DMS153 (cell line): ENCODE data around the gene TFEB.

Experiments used
- DNase-seq: peaks from one replicate; lab custom pipeline; 2025; lab: John Stamatoyannopoulos, UW

Gene TFEB

DNA sequence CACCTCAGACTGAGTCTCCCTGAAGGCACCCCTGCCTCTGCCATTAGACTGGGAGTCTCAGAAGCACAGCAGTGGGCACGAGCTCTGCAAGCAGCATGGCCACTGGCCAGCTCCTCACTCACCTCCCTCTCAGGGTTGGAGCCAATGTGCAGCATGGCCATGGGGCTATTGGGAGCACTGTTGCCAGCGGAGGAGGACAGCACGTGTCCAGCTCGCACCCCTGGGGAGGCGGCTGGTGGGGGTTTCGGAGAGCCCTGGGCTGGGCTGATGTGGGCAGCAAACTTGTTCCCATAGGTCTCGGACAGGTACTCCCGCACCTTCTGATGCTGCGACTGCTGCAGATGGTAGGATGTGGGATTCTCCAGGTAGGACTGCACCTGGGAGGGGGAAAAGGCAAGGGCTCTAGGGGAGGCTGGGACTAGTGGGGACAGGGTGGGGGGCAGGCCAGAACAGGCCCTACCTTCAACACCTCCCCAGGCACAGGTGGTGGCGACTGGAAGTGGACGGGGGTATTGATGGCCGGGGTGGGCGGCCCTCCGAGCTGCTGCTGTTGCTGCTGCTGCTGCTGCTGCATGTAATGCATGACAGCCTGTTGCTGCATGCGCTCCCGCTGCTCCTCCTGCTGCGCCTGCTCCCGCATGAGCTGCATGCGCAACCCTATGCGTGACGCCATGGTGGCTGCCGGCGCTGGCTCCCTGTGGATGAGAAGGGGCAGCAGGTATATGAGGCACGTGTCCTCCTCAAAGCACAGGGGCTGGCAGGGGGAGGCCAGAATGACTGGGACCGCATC lies 44.7 kb downstream of the TFEB start:
- DNase-seq, result no peak

DNA sequence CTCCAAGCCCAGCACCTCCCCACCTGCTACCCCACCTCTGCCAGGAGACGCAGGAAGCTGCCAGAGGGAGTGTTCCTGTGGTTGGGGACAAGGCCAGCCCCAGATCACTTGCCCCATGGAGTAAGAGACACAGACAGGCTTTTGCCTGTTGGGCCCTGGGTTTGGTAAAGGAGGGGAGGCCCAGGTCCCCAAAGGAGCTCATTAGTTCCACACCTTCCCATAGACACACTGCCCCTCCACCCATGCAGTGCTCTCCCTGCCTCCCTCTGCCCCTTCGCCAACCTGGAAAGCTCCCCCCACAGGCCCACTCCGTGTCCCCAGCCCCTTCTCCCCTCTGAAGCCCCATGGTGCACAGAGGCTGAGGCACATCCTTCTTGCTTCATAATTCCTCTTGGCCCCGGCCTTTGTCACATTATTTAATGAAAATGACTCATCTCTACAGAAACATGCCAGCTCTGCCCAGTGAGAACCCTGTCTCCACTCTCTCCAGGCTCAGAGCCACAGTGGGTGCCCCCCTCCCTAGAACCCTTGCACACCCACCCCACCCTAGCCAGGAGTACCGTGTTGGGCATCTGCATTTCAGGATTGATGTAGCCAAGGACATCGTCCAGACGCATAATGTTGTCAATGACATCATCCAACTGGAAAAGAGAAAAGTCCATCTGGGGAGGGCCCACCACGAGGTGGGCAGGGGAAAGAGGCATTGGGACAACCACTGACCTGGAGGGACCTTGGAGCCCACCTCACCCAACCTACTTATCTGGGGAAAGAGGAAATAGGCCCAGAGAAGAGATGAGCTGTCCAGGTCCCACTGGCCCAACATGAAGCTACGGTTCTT lies 46.0 kb downstream of the TFEB start:
- DNase-seq, result no peak

DNA sequence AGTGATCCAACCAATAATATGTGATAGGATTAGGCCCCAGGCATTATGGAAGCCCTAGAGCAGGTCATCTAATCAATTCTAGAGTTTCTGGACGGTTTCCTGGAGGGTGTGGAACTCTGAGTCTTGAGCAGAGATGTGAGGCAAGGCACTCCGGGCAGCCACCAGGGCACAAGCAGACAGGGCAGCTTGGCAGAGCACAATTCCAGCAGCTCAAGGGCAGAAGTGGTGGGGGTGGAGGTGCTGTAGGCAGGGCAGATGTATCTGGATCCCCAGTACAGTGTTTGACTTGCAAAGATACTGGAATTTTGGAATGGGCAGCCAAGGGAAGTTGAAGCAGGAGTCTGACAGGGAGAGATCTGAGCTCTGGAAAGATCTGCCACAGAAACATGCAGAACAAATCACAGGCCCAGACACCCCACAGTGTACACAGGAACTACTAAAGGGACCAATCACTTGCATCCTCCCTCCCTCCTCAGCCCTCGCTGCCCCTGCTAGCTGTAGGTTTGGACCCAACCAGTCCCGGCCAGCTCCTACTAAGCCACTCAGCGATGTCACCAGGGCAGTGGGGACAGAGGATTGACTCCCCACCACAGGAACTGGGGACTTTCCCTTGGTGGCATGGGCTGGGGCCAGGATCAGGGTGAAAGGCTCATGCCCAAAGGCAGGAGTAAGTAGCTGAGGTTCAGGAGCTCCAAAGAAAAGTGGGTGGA lies 47.0 kb downstream of the TFEB start:
- DNase-seq, result no peak

DNA sequence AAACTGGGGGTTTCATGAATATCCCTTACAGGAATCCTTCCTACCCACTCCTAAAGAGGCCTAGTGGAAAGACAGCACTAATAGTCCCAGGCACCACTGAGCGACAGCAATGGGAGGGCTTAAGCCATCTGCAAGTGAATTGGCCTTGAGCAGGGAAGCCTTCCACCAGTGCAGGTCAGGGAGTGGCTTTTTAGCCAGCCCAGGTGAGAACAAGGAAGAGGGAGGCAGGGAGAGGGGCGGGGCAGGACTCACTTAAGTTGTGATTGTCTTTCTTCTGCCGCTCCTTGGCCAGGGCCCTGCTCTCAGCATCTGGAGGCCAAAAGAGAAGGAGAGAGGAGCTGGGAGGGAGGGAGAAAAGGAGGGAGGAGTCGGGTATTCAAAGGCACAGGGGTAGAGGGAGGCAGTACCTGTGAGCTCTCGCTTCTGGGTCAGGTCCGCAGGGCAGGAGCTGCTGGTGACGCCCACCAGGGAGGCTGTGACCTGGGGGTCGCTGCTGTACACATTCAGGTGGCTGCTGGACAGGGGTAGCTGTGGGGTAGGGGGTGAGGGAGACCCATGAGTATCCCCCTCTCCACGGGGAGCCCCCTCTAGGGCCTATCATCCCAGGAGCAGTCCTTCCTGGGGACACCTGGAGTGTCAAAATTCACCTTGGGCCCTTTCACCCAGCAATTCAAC lies 47.8 kb downstream of the TFEB start:
- DNase-seq, result no peak

DNA sequence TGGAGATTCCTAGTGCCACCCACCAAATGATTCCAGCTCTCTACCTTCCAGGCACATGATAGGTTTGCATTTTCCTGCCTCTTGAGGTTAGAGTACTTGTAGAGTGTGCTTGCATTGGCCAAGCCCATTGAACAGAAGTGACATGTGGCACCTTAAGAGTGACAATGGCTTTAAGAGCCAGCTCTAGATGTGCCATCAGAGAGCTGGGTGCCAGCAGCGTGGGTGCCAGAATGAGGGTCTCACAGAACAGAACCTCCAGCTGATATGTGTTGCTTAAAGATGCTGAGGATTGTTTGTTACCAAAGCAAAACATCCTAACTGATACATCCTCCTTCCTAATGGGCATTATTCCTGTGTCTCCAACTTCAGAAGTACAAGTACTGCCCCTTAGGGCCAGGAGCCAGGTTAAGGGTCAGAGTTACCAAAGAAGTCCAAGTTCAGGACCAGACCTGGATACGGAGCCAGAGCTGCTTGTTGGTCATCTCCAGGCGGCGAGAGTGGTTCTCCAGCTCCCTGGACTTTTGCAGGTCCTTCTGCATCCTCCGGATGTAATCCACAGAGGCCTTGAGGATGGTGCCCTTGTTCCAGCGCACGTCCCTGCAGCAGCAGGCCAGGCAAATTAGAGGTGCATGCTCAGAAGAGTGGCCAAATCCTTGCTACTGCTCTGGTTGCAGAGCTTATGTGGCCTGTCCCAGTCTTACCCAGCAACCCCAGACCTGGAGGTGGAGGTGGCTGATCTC lies 49.6 kb downstream of the TFEB start:
- DNase-seq, result no peak

DNA sequence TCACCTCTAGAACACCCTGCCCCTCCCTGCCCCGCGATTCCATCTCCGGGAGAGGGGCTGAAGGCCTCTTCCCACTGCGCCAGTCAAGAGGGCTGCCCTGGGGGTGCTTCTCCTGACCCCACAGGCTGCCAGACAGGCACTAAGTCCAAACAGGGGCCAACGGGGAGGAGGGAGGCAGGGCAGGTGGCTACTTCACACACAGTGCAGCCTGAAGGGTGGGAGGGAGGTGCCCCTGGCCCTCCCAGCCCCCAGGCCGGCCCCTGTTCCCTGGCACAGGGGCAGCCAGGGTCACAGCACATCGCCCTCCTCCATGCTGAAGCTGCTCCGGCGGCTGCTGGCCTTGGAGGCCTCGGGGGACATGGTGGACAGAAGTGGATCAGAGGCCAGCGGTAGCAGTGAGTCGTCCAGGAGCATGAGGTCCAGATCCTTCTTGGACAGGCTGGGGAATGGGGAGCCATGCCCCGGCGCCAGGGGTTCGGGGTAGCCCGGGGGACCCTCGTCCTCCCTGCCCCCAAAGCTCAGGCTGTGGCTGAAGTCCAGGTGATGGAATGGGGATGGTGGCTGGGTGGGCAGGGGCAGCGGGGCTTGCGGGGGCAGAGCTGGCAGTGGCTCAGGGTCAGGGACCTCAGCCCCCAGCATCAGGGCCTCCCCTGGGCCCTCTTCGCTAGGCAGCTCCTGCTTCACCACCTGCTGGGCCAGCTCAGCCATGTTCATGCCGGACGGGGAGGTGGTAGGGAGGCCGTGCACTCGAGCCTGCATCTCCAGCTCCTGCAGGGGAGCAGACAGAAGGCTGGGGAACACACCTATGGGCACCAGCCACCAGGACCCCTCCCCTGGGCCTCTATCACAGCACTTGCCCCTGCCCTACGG lies 50.9 kb downstream of the TFEB start:
- DNase-seq, result no peak

DNA sequence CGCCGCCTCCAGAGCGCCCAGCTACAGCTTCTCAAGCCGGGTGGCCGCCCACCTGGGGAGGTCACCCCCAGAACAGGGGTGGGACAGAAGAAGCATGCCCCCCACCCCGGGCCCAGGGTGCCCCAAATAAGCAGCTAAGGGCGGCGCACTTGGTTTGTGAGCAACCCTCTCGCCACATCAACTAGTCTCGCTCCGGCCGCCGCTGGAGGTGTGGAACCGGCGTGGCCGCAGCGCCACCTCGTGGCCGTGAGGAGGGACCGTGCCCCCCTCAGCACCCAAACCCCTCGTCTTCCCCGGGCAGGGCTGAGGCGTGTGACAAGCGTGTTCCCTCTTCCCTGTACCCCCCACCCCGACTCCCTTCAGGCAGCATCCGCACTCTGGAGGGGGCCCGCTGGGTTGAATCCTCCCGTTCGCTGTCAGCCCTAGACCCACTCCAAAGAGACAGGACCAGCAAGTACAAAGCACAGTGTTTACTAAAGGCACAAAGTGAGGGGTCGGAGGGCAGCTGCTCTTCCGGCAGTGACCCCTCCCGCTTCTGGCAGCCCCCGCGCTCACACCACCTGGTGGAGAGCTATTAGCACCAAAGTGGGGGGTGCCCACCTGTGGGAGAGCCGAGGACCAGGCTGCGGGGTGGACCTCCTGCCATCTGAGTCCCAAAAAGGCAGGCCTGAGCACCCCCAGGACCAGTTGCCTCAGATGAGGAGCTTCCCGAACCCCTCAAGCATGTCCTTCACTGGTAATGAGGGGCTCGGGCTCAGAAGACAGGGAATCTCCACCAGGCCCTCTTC lies 51.7 kb downstream of the TFEB start:
- peak; percentile 24 for DNase-seq

DNA sequence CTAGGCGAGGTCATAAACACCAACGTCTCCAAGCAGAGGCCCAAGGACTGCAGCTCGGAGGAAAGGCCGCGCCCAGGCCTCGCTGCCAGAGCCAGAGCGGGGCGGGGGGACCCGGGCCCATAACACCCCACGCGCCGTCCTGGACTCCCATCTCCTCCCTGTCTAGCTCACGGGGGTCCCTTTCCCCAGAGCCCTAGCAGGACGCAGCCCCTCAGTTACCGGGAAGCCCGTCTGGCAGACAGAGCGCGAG lies 52.2 kb downstream of the TFEB start:
- no peak for DNase-seq

DNA sequence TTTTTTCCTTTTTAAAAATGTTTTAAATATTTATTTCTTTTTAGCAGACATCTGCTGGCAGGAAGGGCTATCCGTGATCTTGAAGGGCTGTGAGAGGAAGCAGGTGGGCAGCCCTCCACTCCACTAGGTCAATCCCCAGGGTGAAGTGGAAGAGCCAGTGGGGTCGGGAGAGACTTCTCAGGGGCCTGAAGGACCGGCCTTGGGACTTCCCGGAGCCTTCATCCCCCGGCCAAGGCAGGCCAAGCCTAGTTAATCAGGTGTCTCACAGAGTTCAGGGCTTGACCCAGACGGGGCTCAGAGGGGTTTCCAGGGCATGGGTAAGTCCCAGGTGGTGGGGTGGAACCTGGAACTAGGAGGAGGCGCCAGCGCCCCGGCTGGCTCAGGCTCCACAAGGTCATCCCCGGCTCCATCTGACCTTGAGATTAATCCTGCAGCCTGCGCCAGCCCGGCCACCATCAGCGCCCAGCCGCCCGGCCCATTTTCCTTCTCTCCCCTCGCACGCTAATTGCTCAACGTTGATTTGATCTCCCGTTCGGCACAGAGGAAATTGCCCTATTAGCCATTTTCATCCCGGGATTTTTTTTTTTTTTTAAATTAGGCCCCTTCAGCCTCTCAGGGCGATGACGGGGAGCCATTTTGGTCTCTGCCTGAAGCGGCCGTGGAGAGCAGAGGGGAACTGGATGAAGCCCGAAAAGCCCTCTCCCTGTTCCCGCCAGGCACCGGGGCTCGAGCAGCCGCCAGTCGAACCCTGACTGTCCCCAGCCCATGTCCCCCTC lies 52.7 kb downstream of the TFEB start:
- no peak for DNase-seq

DNA sequence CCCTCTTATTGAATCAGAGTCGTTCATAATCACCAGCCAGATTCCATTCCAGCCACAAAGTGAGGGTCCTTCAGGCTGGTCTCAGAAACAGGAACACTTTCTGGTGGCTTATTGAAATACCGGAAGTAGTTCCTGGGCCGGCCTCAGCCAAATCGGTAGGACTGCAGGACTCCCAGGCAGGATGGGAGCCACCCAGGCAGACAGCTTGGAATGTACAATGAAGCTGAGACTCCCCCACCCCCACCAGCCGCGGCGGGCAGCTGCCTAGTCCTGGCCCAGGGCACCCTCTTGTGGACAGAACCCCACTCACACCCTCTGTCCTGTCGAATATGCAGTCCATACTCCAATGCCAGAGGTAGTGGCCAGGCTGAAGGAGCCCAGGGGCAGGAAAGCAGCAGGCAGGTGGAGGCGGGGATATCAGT lies 53.3 kb downstream of the TFEB start:
- peak; percentile 88 for DNase-seq

DNA sequence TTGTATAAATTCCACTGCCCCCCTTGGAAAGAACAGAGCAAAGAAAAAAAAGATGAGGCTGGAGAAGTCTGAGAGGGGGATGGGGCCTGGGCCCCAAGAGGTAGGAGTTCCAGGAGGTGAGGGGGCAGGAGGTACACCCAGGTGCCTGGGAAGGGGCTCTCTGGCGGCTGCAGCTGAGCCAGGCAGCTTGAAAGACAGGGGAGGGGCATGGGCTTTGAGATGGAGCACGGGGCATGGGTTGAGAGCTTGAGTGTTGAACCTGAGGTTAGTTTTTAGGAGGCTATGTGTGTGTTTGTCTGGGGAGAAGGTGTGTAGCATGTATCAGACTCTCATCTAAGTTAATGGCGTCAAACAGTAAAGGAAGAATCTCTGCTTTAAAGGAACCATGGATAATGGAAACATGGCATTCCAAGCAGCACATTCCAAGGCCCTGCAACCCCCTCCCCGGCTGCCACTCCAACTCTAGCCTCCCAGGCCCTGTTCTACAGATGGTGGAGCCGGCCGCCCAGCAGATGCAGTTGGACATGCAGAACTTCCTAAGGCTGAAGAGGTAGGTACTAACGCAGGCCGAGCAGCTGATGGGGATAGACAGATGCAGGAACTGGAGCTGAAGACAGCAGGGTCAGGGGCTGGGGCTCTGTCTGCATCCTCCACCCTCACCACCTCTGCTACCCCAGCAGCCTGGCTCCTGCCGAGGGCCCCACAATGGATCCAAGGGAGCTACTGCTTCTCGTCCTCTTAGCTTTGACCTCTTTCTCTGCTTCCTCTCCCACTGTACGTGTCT lies 55.0 kb downstream of the TFEB start:
- no peak for DNase-seq

DNA sequence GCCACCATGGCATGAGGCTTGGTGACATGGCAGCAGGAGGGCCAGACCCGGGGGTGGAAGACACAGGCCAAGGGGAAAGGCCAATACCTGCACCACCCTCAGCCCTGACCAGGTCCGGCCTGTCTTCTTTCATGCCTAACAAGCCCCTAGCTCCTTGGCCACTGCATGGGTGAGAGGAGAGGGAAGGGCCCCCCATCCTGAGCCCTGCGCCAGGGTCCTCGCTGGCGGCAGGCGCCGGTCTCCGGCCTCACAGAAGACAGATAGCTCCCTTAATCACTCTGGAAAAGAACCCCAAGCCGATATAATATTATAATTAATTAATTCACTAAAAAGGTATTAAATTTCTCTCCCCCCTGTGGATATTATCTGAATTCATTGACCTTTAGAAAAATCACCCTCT lies 55.7 kb downstream of the TFEB start:
- DNase-seq, result no peak

DNA sequence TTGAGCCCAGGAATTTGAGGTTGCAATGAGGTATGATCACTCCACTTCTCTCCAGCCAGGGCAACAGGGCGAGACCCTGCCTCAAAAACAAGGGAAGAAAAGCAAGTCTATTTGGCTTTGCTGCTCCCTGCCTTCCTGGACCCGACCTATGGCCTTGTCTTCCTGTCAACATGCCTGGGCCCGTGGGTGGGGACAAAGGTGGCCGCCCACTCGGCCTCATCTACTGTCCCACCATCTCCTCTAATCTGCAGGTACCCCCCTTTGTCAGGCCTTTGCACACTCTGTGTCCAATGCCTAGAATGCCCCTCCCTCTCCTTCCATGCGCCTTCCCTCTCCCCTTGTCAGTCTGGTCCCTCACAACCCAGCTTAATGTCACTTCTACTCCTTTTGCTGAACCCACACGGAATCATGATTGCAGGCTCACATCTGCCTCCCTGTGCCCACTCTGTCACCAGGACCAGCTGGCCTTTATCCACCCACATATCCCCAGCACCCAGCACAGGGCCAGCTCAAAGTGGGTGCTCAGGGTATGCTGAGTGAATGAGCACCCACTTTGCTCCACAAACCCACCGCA lies 56.8 kb downstream of the TFEB start:
- DNase-seq, result no peak

DNA sequence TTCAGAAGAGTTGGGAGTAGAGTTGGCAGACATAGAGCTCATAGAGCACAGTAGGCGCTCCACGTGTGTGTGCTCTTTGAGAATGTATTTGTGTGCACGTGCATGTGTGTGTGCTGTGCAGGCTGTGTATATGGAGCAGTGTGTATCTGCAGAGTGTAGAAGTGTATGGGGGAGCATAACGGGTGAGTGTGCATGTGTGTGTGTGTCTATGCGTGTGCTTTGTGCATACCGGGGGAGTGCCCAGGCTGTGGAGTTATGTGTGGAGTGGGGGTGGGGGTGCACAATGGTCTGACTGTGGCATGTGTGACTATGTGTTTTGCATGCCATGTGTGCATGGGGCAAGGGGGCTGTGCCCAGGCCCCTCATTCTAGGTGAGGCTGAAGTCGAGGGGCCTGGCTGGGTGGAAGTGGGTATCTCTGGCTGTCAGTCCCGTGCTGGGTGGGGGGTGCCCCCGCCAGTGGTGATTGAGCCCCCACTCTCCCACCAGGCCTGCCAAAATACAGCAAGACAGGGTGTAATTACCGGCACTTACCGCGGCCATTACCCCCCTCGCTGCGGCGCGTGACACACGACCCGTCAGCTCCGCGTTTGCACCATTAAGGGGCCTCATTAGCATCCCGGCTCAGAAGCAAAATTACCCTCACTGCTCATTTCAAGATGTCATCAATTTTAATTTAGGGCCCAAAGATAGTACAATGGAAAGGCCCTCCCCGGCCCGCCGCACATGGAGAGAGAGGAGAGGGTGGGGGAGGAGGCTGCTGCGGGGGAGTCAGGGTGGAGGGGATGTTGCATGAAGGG lies 58.1 kb downstream of the TFEB start:
- DNase-seq, result no peak

DNA sequence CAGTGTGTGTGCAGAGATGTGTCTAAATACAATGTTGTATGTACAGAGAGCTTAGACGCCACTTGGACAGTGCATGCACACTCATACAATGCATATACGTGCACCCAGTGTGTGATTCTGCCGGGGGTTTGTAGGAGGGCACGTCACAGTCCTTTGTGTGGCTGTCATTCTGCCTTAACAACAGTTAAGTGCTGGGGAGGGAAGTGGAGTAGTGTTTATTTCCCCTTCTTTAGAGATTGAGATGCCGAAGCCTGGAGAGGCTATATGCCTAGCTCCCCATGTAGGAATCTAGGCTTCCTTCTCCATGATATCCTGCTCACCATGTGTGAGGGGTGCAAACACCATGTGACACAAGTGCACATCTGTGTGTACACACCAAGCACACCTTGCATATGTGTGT lies 59.0 kb downstream of the TFEB start:
- no peak for DNase-seq

DNA sequence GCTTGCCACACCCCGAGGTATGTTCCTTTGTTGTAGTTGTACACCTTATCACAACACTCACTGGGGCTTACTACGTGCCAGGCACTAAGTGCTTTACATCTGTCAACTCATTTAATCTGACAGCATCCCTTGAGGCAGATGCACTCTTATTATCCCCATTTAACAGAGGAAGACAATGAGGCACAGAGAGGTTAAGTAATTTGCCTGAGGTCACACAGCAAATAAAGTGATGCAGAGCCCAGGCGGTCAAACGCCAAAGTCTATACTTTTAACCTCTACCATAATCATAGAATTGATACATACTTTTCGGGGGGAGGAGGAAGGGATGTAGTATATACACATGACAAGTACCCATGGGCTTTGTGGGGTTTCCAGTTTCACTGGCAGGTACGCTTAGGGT lies 59.4 kb downstream of the TFEB start:
- DNase-seq, result no peak

DNA sequence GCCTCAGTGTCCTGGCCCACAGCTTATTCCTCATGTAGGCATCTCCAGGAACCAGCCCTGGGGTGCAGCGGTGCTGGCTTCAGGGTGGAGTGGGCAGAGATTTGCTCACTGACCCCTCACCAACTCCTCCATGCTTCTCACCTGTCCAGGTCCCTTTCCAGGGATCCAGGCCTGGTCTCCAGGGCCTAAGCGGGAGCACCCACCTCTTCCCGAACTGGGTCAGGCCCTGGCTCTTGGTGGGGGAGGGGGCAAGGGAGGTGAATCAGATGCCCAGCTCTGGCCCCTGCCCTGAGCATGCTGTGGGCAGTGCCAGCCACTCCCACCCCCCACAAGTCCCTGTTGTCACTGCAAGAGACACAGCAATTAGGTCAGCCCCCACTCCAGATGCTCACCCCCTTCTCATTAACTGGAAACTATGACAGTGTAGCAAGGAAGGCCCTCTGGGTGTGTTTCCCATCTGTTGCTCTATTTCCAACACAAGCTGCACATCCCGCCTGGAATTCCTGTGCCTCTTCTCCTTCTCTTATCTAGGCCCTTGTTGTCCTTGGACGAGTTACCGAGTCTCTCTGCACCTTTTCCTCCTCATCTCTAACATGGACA lies 60.1 kb downstream of the TFEB start:
- DNase-seq, result no peak
